Testis (tissue), 2 donors: ENCODE data around the gene SGCG.

ENCODE experiments used
- POLR2A ChIP-seq: fragments of 450-650 bp; IDR thresholded peaks from one replicate; pipeline ENCODE4 v1.6.1; 2017; ENCODE audit warnings: antibody characterized with exemption, mild to moderate bottlenecking, moderate library complexity
- TF ChIP-seq, protein P1 (sequence below), 3 experiments: fragments of 450-650 bp in 2 of 3; fragments of 200-600 bp in 1 of 3; sonication (generic) in 1 of 3; IDR thresholded peaks; one replicate each; pipeline ENCODE4 v1.5.1; 2016 to 2019; ENCODE audit warnings: antibody characterized with exemption in 3 of 3, mild to moderate bottlenecking in 2 of 3, moderate library complexity in 1 of 3

DNA sequence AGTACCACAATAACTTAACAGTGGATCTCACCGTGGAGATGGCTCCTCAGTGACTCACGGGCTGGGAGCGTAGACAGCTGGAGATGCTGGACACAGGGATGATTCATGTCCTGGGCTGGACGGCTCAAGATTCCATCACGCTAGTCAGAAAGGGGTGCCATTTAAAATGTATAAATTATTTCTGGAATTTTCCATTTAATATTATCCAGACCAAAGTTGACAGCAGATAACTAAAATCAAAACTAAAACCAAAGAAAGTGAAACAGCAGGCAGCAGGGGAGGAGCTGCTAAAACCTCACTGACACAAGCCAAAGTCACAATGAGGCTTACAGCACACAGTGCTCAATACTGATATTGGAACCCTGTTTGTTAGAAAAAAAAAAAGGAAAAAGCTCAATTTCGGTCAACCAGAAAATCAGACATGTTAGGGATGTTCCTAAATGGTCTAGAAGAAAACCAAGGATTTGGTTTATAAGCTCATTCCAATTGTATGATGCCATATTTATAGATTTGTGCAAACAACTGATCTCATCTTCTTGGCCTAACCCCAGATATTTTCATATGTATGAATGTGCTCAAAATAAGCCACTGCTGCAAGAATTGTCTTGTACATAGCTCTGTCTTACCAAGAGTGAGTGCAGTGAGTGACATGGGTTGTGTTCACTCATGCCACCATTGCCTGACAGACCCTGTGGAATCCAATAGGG is 140.9 kb downstream of the SGCG start:
- TF ChIP-seq, protein P1, sequence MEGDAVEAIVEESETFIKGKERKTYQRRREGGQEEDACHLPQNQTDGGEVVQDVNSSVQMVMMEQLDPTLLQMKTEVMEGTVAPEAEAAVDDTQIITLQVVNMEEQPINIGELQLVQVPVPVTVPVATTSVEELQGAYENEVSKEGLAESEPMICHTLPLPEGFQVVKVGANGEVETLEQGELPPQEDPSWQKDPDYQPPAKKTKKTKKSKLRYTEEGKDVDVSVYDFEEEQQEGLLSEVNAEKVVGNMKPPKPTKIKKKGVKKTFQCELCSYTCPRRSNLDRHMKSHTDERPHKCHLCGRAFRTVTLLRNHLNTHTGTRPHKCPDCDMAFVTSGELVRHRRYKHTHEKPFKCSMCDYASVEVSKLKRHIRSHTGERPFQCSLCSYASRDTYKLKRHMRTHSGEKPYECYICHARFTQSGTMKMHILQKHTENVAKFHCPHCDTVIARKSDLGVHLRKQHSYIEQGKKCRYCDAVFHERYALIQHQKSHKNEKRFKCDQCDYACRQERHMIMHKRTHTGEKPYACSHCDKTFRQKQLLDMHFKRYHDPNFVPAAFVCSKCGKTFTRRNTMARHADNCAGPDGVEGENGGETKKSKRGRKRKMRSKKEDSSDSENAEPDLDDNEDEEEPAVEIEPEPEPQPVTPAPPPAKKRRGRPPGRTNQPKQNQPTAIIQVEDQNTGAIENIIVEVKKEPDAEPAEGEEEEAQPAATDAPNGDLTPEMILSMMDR (IDR thresholded peaks at IDR 0.05) = no peak
- no peak for TF ChIP-seq POLR2A
